ENCODE data around the gene SERPINB10.
A peak's percentile ranks its signal among the peaks of the same experiment; 100 is the strongest.

The SERPINB10 gene

DNA sequence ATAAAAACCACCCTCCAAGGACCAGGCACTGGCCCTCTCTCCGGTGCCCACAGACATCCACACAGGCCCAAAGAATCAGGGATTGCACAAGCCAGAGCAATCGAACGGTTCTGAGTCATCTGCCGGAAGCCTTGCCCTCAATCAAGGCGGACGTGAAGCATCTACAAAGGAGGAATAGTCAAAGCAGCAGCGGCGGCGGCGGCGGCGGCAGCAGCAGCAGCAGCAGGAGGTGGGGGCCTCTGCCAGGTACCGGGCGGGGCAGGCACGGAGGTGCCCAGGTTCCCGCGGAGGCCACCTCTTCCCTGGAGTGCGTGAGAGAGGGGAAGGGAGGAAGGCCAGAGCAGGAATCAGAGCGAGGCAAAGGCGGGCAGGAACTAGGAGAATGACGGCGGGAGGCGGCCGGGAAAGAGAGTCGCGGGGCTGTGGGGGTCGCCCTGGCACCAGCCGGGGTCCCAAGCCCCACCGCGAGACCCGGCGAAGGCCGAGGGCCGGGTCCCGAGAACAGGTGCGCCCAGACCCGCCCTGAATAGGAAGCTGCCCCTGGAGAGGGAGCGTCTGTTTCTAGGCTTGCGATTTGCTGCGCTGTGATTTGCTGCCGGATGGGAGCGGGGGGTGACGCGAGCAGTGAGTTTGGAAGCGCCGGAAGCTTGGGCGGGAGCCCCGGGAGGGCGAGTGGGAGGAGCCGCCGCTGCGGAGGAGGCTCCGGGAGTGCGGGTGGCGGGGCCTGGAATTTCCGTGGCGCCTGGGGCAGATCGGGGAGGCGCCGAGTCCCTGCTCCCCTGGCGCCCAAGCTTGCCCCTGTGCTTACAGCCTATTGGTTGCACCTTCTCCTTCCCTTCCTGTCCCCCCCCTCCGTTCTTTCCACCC lies 62.4 kb downstream of the SERPINB10 start, which contains the start of gene SERPINB8 (continued):
- 0 out of 2 replicates have a peak, but pooled peaks have one; percentile 13 for TF ChIP-seq ZNF843 (tag by site-specific recombination; IDR thresholded peaks at IDR 0.05)
- TF ChIP-seq ZFP3 (tag by site-specific recombination; IDR thresholded peaks at IDR 0.05; ENCODE audit: low read depth) = no peak
- TF ChIP-seq KLF8 (tag by site-specific recombination; IDR thresholded peaks at IDR 0.05) = peak; percentile 69; the same call in 1 of the 2 replicates
- TF ChIP-seq, protein P1, sequence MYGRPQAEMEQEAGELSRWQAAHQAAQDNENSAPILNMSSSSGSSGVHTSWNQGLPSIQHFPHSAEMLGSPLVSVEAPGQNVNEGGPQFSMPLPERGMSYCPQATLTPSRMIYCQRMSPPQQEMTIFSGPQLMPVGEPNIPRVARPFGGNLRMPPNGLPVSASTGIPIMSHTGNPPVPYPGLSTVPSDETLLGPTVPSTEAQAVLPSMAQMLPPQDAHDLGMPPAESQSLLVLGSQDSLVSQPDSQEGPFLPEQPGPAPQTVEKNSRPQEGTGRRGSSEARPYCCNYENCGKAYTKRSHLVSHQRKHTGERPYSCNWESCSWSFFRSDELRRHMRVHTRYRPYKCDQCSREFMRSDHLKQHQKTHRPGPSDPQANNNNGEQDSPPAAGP (tag by site-specific recombination; IDR thresholded peaks at IDR 0.05) = peak; percentile 59; the same call in 1 of the 2 replicates
- no peak for TF ChIP-seq ZNF140 (tag by site-specific recombination; IDR thresholded peaks at IDR 0.05)
- no peak for TF ChIP-seq ZNF670 (tag by site-specific recombination; IDR thresholded peaks at IDR 0.05; ENCODE audit: low read depth)
- TF ChIP-seq ZIC2 (tag by site-specific recombination; IDR thresholded peaks at IDR 0.05) = peak; percentile 79
- TF ChIP-seq ZNF76 (tag by site-specific recombination; IDR thresholded peaks at IDR 0.05; ENCODE audit: borderline replicate concordance, low read depth) = peak; percentile 26; the same call in 1 of the 2 replicates
- TF ChIP-seq YY2 (tag by site-specific recombination; IDR thresholded peaks at IDR 0.05) = 0 out of 2 replicates have a peak, but pooled peaks have one; percentile 37
- TF ChIP-seq, protein P2, sequence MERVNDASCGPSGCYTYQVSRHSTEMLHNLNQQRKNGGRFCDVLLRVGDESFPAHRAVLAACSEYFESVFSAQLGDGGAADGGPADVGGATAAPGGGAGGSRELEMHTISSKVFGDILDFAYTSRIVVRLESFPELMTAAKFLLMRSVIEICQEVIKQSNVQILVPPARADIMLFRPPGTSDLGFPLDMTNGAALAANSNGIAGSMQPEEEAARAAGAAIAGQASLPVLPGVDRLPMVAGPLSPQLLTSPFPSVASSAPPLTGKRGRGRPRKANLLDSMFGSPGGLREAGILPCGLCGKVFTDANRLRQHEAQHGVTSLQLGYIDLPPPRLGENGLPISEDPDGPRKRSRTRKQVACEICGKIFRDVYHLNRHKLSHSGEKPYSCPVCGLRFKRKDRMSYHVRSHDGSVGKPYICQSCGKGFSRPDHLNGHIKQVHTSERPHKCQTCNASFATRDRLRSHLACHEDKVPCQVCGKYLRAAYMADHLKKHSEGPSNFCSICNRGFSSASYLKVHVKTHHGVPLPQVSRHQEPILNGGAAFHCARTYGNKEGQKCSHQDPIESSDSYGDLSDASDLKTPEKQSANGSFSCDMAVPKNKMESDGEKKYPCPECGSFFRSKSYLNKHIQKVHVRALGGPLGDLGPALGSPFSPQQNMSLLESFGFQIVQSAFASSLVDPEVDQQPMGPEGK (tag by site-specific recombination; IDR thresholded peaks at IDR 0.05) = peak; percentile 74
- TF ChIP-seq ZNF501 (tag by site-specific recombination; IDR thresholded peaks at IDR 0.05) = peak; percentile 78; the same call in 1 of the 2 replicates
- TF ChIP-seq, protein P3, sequence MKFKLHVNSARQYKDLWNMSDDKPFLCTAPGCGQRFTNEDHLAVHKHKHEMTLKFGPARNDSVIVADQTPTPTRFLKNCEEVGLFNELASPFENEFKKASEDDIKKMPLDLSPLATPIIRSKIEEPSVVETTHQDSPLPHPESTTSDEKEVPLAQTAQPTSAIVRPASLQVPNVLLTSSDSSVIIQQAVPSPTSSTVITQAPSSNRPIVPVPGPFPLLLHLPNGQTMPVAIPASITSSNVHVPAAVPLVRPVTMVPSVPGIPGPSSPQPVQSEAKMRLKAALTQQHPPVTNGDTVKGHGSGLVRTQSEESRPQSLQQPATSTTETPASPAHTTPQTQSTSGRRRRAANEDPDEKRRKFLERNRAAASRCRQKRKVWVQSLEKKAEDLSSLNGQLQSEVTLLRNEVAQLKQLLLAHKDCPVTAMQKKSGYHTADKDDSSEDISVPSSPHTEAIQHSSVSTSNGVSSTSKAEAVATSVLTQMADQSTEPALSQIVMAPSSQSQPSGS (tag by site-specific recombination; IDR thresholded peaks at IDR 0.05; ENCODE audit: low read depth) = no peak
- TF ChIP-seq, protein P4, sequence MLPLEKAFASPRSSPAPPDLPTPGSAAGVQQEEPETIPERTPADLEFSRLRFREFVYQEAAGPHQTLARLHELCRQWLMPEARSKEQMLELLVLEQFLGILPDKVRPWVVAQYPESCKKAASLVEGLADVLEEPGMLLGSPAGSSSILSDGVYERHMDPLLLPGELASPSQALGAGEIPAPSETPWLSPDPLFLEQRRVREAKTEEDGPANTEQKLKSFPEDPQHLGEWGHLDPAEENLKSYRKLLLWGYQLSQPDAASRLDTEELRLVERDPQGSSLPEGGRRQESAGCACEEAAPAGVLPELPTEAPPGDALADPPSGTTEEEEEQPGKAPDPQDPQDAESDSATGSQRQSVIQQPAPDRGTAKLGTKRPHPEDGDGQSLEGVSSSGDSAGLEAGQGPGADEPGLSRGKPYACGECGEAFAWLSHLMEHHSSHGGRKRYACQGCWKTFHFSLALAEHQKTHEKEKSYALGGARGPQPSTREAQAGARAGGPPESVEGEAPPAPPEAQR (tag by site-specific recombination; IDR thresholded peaks at IDR 0.05) = no peak
- no peak for TF ChIP-seq ZNF785 (tag by site-specific recombination; IDR thresholded peaks at IDR 0.05)
- TF ChIP-seq SETDB1 (IDR thresholded peaks at IDR 0.05; ENCODE audit: insufficient read length, low read length) = no peak
- TF ChIP-seq KLF10 (tag by site-specific recombination; IDR thresholded peaks at IDR 0.05) = peak; percentile 44; the same call in 1 of the 2 replicates
- peak; percentile 92 for TF ChIP-seq ZFHX2 (tag by site-specific recombination; conservative IDR thresholded peaks at IDR 0.05)
- TF ChIP-seq ZNF324 (tag by site-specific recombination; IDR thresholded peaks at IDR 0.05) = peak; percentile 61; the same call in 1 of the 2 replicates
- peak; percentile 66 for TF ChIP-seq SP7 (tag by site-specific recombination; IDR thresholded peaks at IDR 0.05)
- peak; percentile 88 for TF ChIP-seq ZNF629 (tag by site-specific recombination; IDR thresholded peaks at IDR 0.05)
- peak; percentile 95 for TF ChIP-seq ZNF335 (tag by site-specific recombination; conservative IDR thresholded peaks at IDR 0.05)
- peak; percentile 59 for TF ChIP-seq ZBTB48 (tag by site-specific recombination; IDR thresholded peaks at IDR 0.05)
- TF ChIP-seq ZNF2 (tag by site-specific recombination; IDR thresholded peaks at IDR 0.05) = peak; percentile 17; the same call in 1 of the 2 replicates
- peak; percentile 94 for TF ChIP-seq ZNF341 (tag by site-specific recombination; IDR thresholded peaks at IDR 0.05; ENCODE audit: low read depth)
- no peak for TF ChIP-seq ZNF473 (tag by site-specific recombination; IDR thresholded peaks at IDR 0.05)

Data from HEK293 (cell line).